ENCODE results near the gene LRRC45. TPM values are rescaled to one million over a fixed set of nuclear protein-coding genes. Genes with fewer than 3 reads are reported as not detected.

The LRRC45 gene
- total RNA-seq, 1 donor from 2014 or later: 29.4 TPM

- Mint-ChIP-seq H3K4me3 (no peak overlapping the region), H3K36me3 (no peaks in the 10 kb centered on the region), H3K9me3 (no peaks in the 10 kb centered on the region), H3K27ac (no peak overlapping the region), H3K4me1 (ENCODE audit: unreplicated experiment) (peaks cover 3% of the 10 kb centered on the region), H3K27me3 (no peaks in the 10 kb centered on the region)
- DNase-seq (ENCODE audit: extremely low spot score, unreplicated experiment): no peak
- TF ChIP-seq, protein P1, sequence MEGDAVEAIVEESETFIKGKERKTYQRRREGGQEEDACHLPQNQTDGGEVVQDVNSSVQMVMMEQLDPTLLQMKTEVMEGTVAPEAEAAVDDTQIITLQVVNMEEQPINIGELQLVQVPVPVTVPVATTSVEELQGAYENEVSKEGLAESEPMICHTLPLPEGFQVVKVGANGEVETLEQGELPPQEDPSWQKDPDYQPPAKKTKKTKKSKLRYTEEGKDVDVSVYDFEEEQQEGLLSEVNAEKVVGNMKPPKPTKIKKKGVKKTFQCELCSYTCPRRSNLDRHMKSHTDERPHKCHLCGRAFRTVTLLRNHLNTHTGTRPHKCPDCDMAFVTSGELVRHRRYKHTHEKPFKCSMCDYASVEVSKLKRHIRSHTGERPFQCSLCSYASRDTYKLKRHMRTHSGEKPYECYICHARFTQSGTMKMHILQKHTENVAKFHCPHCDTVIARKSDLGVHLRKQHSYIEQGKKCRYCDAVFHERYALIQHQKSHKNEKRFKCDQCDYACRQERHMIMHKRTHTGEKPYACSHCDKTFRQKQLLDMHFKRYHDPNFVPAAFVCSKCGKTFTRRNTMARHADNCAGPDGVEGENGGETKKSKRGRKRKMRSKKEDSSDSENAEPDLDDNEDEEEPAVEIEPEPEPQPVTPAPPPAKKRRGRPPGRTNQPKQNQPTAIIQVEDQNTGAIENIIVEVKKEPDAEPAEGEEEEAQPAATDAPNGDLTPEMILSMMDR (conservative IDR thresholded peaks at IDR 0.05): no peak
Observed at GRCh38 chr17:82014971-82015310, 8.2 kb upstream of the LRRC45 start.

- Mint-ChIP-seq H3K4me1 (ENCODE audit: unreplicated experiment) (peaks cover 3% of the 10 kb centered on the region), H3K9me3 (no peaks in the 10 kb centered on the region), H3K27ac (no peak overlapping the region), H3K36me3 (no peaks in the 10 kb centered on the region), H3K27me3 (no peaks in the 10 kb centered on the region), H3K4me3 (no peak overlapping the region)
- DNase-seq (ENCODE audit: extremely low spot score, unreplicated experiment): no peak
- TF ChIP-seq, protein P1 (conservative IDR thresholded peaks at IDR 0.05): no peak
Observed at GRCh38 chr17:82015311-82015971, 7.7 kb upstream of the LRRC45 start.

GRCh38 chr17:82016061-82016874, 6.8 kb upstream of the LRRC45 start:
- TF ChIP-seq, protein P1 (conservative IDR thresholded peaks at IDR 0.05): no peak
- Mint-ChIP-seq H3K9me3 (no peaks in the 10 kb centered on the region), H3K27ac (no peak overlapping the region), H3K27me3 (no peaks in the 10 kb centered on the region), H3K4me1 (ENCODE audit: unreplicated experiment) (peaks cover 5% of the 10 kb centered on the region), H3K4me3 (no peak overlapping the region), H3K36me3 (no peaks in the 10 kb centered on the region)
- DNase-seq (ENCODE audit: extremely low spot score, unreplicated experiment): no peak

GRCh38 chr17:82016875-82017459, 6.1 kb upstream of the LRRC45 start:
- H3K27ac Mint-ChIP-seq: no peak overlapping the region
- TF ChIP-seq, protein P1 (conservative IDR thresholded peaks at IDR 0.05): no peak
- no peaks in the 10 kb centered on the region for H3K27me3 Mint-ChIP-seq
- H3K4me1 Mint-ChIP-seq (ENCODE audit: unreplicated experiment): peaks cover 12% of the 10 kb centered on the region
- DNase-seq (ENCODE audit: extremely low spot score, unreplicated experiment): no peak
- no peaks in the 10 kb centered on the region for H3K36me3 Mint-ChIP-seq
- H3K4me3 Mint-ChIP-seq: no peak overlapping the region
- no peaks in the 10 kb centered on the region for H3K9me3 Mint-ChIP-seq

- H3K27ac Mint-ChIP-seq: no peak overlapping the region
- no peak overlapping the region for H3K4me3 Mint-ChIP-seq
- H3K36me3 Mint-ChIP-seq: no peaks in the 10 kb centered on the region
- peaks cover 12% of the 10 kb centered on the region for H3K4me1 Mint-ChIP-seq (ENCODE audit: unreplicated experiment)
- no peak for DNase-seq (ENCODE audit: extremely low spot score, unreplicated experiment)
- TF ChIP-seq, protein P1 (conservative IDR thresholded peaks at IDR 0.05): no peak
- H3K9me3 Mint-ChIP-seq: no peaks in the 10 kb centered on the region
- H3K27me3 Mint-ChIP-seq: no peaks in the 10 kb centered on the region
Observed at GRCh38 chr17:82017612-82018151, 5.4 kb upstream of the LRRC45 start.
